ENCODE measurements around the gene CYTH1.

The CYTH1 gene

DNA sequence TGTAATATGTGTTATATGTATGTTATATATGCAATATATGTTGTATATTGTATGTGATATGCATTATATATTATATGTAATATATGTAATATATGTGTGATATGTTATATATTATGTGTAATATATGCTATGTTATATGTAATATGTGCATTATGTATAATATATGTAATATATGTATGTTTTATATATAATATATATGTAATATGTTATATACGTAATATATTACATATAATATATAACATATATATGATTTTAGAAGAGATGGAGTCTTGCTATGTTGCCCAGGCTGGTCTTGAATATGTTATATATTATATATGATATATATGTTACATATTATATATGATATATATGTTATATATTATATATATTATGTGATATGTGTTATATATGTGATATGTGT, 139.4 kb downstream of the CYTH1 start:
- no peak for DNase-seq

GRCh38 chr17:78641666-78642065, 140.4 kb downstream of the CYTH1 start:
- no peak for DNase-seq

- no peak for DNase-seq
These were observed 140.8 kb downstream of the CYTH1 start for GRCh38 chr17:78641243-78641642.

DNA sequence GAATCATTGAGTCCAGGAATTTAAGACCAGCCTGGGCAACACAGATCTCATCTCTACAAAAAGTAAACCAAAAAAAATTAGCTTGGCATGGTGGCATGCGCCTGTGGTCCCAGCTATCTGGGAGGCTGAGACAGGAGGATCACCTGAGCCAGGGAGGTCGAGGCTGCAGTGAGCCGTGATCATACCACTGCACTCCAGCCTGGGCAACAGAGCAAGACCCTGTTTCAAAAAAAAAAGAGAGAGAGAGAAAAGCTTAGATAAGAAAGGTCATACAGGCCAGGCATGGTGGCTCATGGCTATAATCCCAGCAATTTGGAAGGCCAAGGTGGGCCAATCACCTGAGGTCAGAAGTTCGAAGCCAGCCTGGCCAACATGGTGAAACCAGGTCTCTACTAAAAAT, 141.4 kb downstream of the CYTH1 start:
- DNase-seq = no peak

- DNase-seq = no peak
These were observed 144.2 kb downstream of the CYTH1 start for GRCh38 chr17:78637643-78638420.

- DNase-seq = no peak
These were observed 144.9 kb downstream of the CYTH1 start for GRCh38 chr17:78637146-78637545.

DNA sequence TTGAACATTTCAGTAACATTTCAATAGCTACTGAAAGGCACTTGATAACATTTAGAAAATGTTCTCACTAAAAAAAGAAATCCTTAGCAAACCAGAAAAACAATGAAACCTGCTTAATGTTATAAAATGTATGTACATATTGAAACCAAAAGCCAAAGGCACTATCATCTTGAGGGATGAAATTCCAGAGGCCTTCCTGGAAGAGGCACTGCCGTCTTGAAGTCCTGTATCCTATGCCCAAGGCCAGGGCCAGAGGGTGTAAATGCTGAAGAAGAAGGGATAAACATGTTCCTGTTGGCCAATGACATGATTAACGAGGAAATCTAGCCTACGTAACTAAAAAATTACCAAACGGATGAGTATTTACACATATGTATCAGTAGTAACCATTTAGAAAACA, 147.9 kb downstream of the CYTH1 start:
- DNase-seq = no peak

DNA sequence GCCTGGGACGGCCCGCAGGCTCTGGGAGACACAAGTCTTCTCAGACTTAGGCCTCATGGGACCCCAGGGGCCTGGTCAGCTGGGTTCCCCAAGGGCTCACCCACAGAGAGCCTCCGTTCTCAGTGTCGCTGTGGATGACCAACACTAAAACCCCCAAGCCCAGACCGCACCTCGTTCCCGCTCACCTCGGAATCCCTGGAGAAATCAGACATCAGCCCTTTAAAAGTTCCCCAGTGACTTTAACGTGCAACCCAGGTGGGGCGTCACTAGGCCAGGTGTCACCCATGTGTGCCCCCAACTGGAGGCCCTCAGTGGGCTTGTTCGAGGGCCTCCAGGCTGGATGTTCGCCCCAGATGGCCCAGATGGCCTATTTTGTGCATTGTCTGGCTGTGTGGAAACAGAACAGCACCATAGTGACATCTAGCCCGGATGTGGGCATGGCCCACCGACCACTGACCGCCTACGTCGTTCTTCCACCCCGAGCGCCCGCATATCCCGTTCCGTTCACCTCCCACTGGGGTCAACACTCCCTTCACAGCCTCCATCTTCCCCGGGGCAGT, 152.6 kb downstream of the CYTH1 start:
- no peak for DNase-seq

DNA sequence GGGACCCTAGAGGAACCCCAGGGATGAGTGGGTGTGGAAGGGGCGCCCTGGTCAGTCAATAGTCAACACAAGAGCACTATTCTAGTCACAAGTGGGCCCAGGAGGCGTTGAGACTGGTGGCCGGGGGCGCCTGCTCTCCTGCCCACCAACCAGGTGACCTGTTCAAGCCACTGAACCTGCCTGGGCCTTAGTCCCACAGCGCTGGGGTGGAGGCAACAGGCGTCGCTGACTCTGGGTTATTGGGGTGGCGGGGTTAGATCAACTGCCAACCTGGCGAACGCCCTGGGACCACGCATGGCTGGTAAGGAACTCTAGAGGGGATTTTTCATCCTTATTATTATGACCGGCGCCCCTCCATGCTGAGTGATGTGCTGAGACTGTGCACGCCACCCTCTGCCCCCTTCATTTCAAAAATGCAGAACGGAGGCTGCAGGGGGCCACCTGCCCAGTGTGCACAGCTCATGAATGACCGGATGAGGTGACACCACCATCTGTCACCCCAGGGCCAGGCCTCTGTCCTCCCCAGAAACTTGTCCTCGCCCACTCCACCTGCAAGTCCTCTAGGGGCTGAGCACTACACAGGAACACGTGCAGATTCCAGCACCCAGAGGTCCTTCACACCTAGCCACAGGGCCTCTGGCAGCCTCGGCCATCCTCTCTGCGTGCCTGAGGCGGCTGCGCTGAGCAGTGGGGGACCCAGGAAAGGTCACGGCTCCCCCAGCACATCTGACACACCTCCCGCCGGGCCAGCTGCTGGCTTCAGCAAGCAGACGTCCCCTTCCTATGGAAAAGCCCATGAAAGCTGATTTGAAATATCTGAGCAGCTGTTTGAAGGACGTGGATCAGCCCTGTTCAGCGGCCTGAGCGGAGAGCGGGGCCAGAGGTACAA, 153.3 kb downstream of the CYTH1 start:
- DNase-seq = no peak

- no peak for DNase-seq
These were observed 157.5 kb downstream of the CYTH1 start for GRCh38 chr17:78624324-78625151.

Measured in CD4-positive, alpha-beta T cell treated with Interleukin-1 beta for 1 hour (primary cell).